H9 (cell line): ENCODE measurements around the gene PHF20. TPM values are rescaled to one million over a fixed set of nuclear protein-coding genes. Genes with fewer than 3 reads are reported as not detected.

Source experiments
- DNase-seq: peaks from one replicate; pipeline ENCODE4 v3.0.0-alpha.2; 2017
- H2AFZ ChIP-seq: one replicate; pipeline ENCODE4 v1.6.1; 2013; ENCODE audit warnings: mild to moderate bottlenecking, low read length, control low read depth, moderate library complexity
- H2AK5ac ChIP-seq: 2 replicates; pipeline ENCODE4 v1.6.1; 2013; ENCODE audit warnings: low read length, control low read depth, mixed read lengths; ENCODE audit not compliant: insufficient read length
- H2BK120ac ChIP-seq: one replicate; pipeline ENCODE4 v1.6.1; 2013; ENCODE audit warnings: low read depth, mild to moderate bottlenecking, low read length, control low read depth, inconsistent platforms; ENCODE audit not compliant: poor library complexity, severe bottlenecking
- H2BK12ac ChIP-seq: 2 replicates; pipeline ENCODE4 v1.6.1; 2013; ENCODE audit warnings: low read length, control low read depth, mixed read lengths, low read depth; ENCODE audit not compliant: insufficient read length
- H2BK15ac ChIP-seq: 2 replicates; pipeline ENCODE4 v1.6.1; 2013; ENCODE audit warnings: low read depth, low read length, control low read depth
- H2BK20ac ChIP-seq: one replicate; pipeline ENCODE4 v1.6.1; 2013; ENCODE audit warnings: low read depth, mild to moderate bottlenecking, low read length, control low read depth, inconsistent platforms; ENCODE audit not compliant: poor library complexity, severe bottlenecking
- H2BK5ac ChIP-seq: 2 replicates; pipeline ENCODE4 v1.6.1; 2013; ENCODE audit warnings: low read length, control low read depth, mixed read lengths; ENCODE audit not compliant: insufficient read length
- H3K14ac ChIP-seq: 2 replicates; pipeline ENCODE4 v1.6.1; 2013; ENCODE audit warnings: low read length, control low read depth; ENCODE audit not compliant: insufficient read depth
- H3K18ac ChIP-seq: 2 replicates; pipeline ENCODE4 v1.6.1; 2013; ENCODE audit warnings: low read depth, mild to moderate bottlenecking, mixed read lengths, low read length, control low read depth; ENCODE audit not compliant: insufficient read length
- H3K23ac ChIP-seq: 2 replicates; pipeline ENCODE4 v1.6.1; 2013; ENCODE audit warnings: low read length, control low read depth, mixed read lengths, low read depth; ENCODE audit not compliant: insufficient read length
- H3K23me2 ChIP-seq: 2 replicates; pipeline ENCODE4 v1.6.1; 2013; ENCODE audit warnings: low read depth, mild to moderate bottlenecking, mixed read lengths, low read length, control low read depth; ENCODE audit not compliant: insufficient read length, poor library complexity, severe bottlenecking
- H3K27ac ChIP-seq: 2 replicates; pipeline ENCODE4 v1.5.1; 2013; ENCODE audit warnings: low read length, control low read depth, mixed read lengths, low read depth; ENCODE audit not compliant: insufficient read length
- H3K27me3 ChIP-seq: 2 replicates; pipeline ENCODE4 v1.6.1; 2013; ENCODE audit warnings: low read length, control low read depth, inconsistent platforms; ENCODE audit not compliant: insufficient read depth
- H3K4ac ChIP-seq: 2 replicates; pipeline ENCODE4 v1.6.1; 2013; ENCODE audit warnings: low read depth, mild to moderate bottlenecking, control low read depth, inconsistent platforms, low read length, moderate library complexity
- H3K4me1 ChIP-seq: 2 replicates; pipeline ENCODE4 v1.6.1; 2013; ENCODE audit warnings: low read length, control low read depth, inconsistent platforms; ENCODE audit not compliant: insufficient read depth
- H3K4me2 ChIP-seq: 2 replicates; pipeline ENCODE4 v1.6.1; 2013; ENCODE audit warnings: low read length, control low read depth, mixed read lengths; ENCODE audit not compliant: insufficient read length, insufficient read depth
- H3K56ac ChIP-seq: 2 replicates; pipeline ENCODE4 v1.6.1; 2013; ENCODE audit warnings: low read depth, mild to moderate bottlenecking, mixed read lengths, low read length, control low read depth; ENCODE audit not compliant: insufficient read length
- H3K79me1 ChIP-seq: 2 replicates; pipeline ENCODE4 v1.6.1; 2013; ENCODE audit warnings: low read depth, mild to moderate bottlenecking, moderate library complexity, low read length, control low read depth, inconsistent platforms; ENCODE audit not compliant: insufficient read depth, poor library complexity, severe bottlenecking
- H3K79me2 ChIP-seq: 2 replicates; pipeline ENCODE4 v1.6.1; 2013; ENCODE audit warnings: low read length, control low read depth, inconsistent platforms; ENCODE audit not compliant: insufficient read depth
- H3K9ac ChIP-seq: 2 replicates; pipeline ENCODE4 v1.6.1; 2013; ENCODE audit warnings: low read length, control low read depth, mixed read lengths; ENCODE audit not compliant: insufficient read length; ENCODE audit errors: extremely low read depth
- H3K9me3 ChIP-seq: one replicate; pipeline ENCODE4 v1.6.1; 2013; ENCODE audit warnings: low read depth, low read length, inconsistent platforms; ENCODE audit not compliant: control insufficient read depth
- H3T11ph ChIP-seq: one replicate; pipeline ENCODE4 v1.6.1; 2013; ENCODE audit warnings: mild to moderate bottlenecking, low read length, control low read depth, inconsistent platforms
- H4K20me1 ChIP-seq: one replicate; pipeline ENCODE4 v1.6.1; 2013; ENCODE audit not compliant: control insufficient read depth, insufficient read length, insufficient read depth
- H4K5ac ChIP-seq: 2 replicates; pipeline ENCODE4 v1.6.1; 2013; ENCODE audit warnings: low read depth, mild to moderate bottlenecking, mixed read lengths, low read length, control low read depth; ENCODE audit not compliant: insufficient read length
- H4K8ac ChIP-seq: replicated peaks from 2 replicates; pipeline ENCODE4 v1.6.1; 2013; ENCODE audit warnings: low read length, control low read depth, mixed read lengths, low read depth; ENCODE audit not compliant: insufficient read length
- H4K91ac ChIP-seq: 2 replicates; pipeline ENCODE4 v1.6.1; 2013; ENCODE audit warnings: low read depth, mild to moderate bottlenecking, moderate library complexity, mixed read lengths, low read length, control low read depth; ENCODE audit not compliant: insufficient read length
- H3K27ac Mint-ChIP-seq, 3 experiments: 2 replicates in 2 of 3; 3 replicates in 1 of 3; pipeline ENCODE4 v1.8.0; 2020 to 2021; ENCODE audit warnings: mixed read lengths in 3 of 3, mild to moderate bottlenecking in 1 of 3, moderate library complexity in 1 of 3
- H3K27me3 Mint-ChIP-seq: 2 replicates; pipeline ENCODE4 v1.8.0; 2021; ENCODE audit warnings: low read depth, mild to moderate bottlenecking, moderate library complexity, mixed read lengths
- H3K36me3 Mint-ChIP-seq, 3 experiments: 2 replicates in 2 of 3; 3 replicates in 1 of 3; pipeline ENCODE4 v1.8.0; 2020 to 2021; ENCODE audit warnings: low read depth in 3 of 3, mixed read lengths in 3 of 3; ENCODE audit not compliant: insufficient read depth in 1 of 3
- H3K4me1 Mint-ChIP-seq, 2 experiments: 2 replicates each; pipeline ENCODE4 v1.8.0; 2020; ENCODE audit warnings: mixed read lengths in 2 of 2
- H3K4me3 Mint-ChIP-seq, 2 experiments: 2 replicates in 1 of 2; 3 replicates in 1 of 2; pipeline ENCODE4 v1.8.0; 2020 to 2021; ENCODE audit warnings: mild to moderate bottlenecking in 2 of 2, mixed read lengths in 2 of 2, moderate library complexity in 1 of 2
- H3K9me3 Mint-ChIP-seq, 2 experiments: 2 replicates in 1 of 2; 3 replicates in 1 of 2; pipeline ENCODE4 v1.8.0; 2020; ENCODE audit warnings: mild to moderate bottlenecking in 2 of 2, mixed read lengths in 2 of 2, moderate library complexity in 1 of 2
- WGBS: extraction: QIAGEN DNeasy Blood & Tissue Kit; methylation state at CpG from one replicate; pipeline ENCODE4 v1.1.7; 2013; ENCODE audit warnings: missing lambda C conversion rate, low lambda C conversion rate, mixed read lengths; ENCODE audit not compliant: insufficient read length; ENCODE audit errors: extremely low coverage; 5-methylcytosine and 5-hydroxymethylcytosine counted together
- total RNA-seq: library from RNA; stranded (reverse); gene quantifications from 2 replicates; pipeline ENCODE4 v1.2.1, GENCODE V29; 2021
- TF ChIP-seq, protein P1 (sequence below): fragments of 200-600 bp; sonication (generic); conservative IDR thresholded peaks from 3 replicates; pipeline ENCODE4 v1.8.0; 2021; ENCODE audit warnings: antibody characterized with exemption, mild to moderate bottlenecking

PHF20 gene
- total RNA-seq, 1 experiment from 2014 or later = 50.3 TPM

DNA sequence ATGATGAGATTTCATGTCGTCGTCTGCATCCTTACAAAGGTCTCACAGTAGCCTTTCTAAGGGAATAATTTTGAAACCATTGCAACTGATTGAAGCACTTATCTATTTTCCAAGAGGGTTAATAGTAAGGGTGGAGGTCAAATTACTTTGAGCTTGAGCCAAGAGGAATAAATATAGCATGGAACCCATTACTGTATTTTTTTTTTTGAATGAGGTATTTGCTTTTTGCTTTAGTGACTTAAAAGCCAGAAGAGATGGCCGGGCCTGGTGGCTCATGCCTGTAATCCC, 104.2 kb downstream of the PHF20 start:
- DNase-seq = no peak
- no peaks in the 10 kb centered on the region for H3K9me3 Mint-ChIP-seq
- Histone ChIP-seq H4K5ac (no peak overlapping the region), H3K4ac (no peak overlapping the region), H2AK5ac (no peak overlapping the region), H2BK5ac (no peak overlapping the region), H3T11ph (no peak overlapping the region), H3K56ac (no peak overlapping the region), H3K27me3 (no peaks in the 10 kb centered on the region), H4K20me1 (no peaks in the 10 kb centered on the region), H3K23me2 (no peaks in the 10 kb centered on the region), H3K18ac (no peak overlapping the region), H3K23ac (no peak overlapping the region), H3K9me3 (no peaks in the 10 kb centered on the region), H2BK15ac (no peak overlapping the region), H3K4me1 (no peaks in the 10 kb centered on the region), H3K9ac (no peak overlapping the region), H2AFZ (no peak overlapping the region), H3K27ac (peak overlapping the region; percentile 40), H4K8ac (no peak overlapping the region), H2BK120ac (no peak overlapping the region), H3K4me2 (no peak overlapping the region), H4K91ac (no peak overlapping the region), H3K14ac (no peak overlapping the region), H3K79me1 (no peaks in the 10 kb centered on the region), H3K79me2 (no peaks in the 10 kb centered on the region), H2BK12ac (no peak overlapping the region), H2BK20ac (no peak overlapping the region)
- peaks cover 3 to 25% (median 16%) of the 10 kb centered on the region in 3 experiments; a peak in 6 of 7 replicates for H3K36me3 Mint-ChIP-seq
- TF ChIP-seq, protein P1, sequence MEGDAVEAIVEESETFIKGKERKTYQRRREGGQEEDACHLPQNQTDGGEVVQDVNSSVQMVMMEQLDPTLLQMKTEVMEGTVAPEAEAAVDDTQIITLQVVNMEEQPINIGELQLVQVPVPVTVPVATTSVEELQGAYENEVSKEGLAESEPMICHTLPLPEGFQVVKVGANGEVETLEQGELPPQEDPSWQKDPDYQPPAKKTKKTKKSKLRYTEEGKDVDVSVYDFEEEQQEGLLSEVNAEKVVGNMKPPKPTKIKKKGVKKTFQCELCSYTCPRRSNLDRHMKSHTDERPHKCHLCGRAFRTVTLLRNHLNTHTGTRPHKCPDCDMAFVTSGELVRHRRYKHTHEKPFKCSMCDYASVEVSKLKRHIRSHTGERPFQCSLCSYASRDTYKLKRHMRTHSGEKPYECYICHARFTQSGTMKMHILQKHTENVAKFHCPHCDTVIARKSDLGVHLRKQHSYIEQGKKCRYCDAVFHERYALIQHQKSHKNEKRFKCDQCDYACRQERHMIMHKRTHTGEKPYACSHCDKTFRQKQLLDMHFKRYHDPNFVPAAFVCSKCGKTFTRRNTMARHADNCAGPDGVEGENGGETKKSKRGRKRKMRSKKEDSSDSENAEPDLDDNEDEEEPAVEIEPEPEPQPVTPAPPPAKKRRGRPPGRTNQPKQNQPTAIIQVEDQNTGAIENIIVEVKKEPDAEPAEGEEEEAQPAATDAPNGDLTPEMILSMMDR = no peak
- no CpG with 5 or more reads among the region's 3 CpGs for WGBS
- H3K27ac Mint-ChIP-seq = peak overlapping the region in 2 of 3 experiments; percentile 81 to 88; a peak in 4 of 7 replicates
- peaks cover 7% of the 10 kb centered on the region in 2 experiments for H3K4me1 Mint-ChIP-seq
- no peak overlapping the region for H3K4me3 Mint-ChIP-seq
- no peaks in the 10 kb centered on the region for H3K27me3 Mint-ChIP-seq
